ENCODE measurements around the gene PSMB7.

The PSMB7 gene

GRCh38 chr9:124307379-124308030 is 107.7 kb downstream of the PSMB7 start:
- Histone ChIP-seq H3K27ac (no peak overlapping the region), H3K9ac (no peak overlapping the region), H3K9me3 (no peaks in the 10 kb centered on the region), H3K4me2 (no peak overlapping the region; the same call in 1 of the 2 replicates), H3K27me3 (no peaks in the 10 kb centered on the region), H3K36me3 (peaks cover 94% of the 10 kb centered on the region), H3K4me1 (peaks cover 40% of the 10 kb centered on the region), H3K4me3 (no peak overlapping the region), H4K20me1 (peaks cover 99% of the 10 kb centered on the region)
- TF ChIP-seq Cebpa-rat (IDR thresholded peaks at IDR 0.05): no peak

GRCh38 chr9:124306098-124306735 is 109.0 kb downstream of the PSMB7 start:
- H3K4me3 ChIP-seq: no peak overlapping the region
- no peaks in the 10 kb centered on the region for H3K27me3 ChIP-seq
- H4K20me1 ChIP-seq: peaks cover 99% of the 10 kb centered on the region
- H3K4me1 ChIP-seq: peaks cover 51% of the 10 kb centered on the region
- TF ChIP-seq Cebpa-rat (IDR thresholded peaks at IDR 0.05): no peak
- no peak overlapping the region for H3K27ac ChIP-seq
- peak overlapping the region; percentile 17; the same call in 1 of the 2 replicates for H3K4me2 ChIP-seq
- H3K36me3 ChIP-seq: peaks cover 94% of the 10 kb centered on the region
- no peak overlapping the region for H3K9ac ChIP-seq
- H3K9me3 ChIP-seq: no peaks in the 10 kb centered on the region

GRCh38 chr9:124304285-124304684 is 111.0 kb downstream of the PSMB7 start:
- Histone ChIP-seq H3K27ac (no peak overlapping the region), H3K4me3 (no peak overlapping the region), H3K9me3 (no peaks in the 10 kb centered on the region), H4K20me1 (peaks cover 99% of the 10 kb centered on the region), H3K4me1 (peaks cover 70% of the 10 kb centered on the region), H3K27me3 (no peaks in the 10 kb centered on the region), H3K36me3 (peaks cover 77% of the 10 kb centered on the region), H3K9ac (no peak overlapping the region), H3K4me2 (peak overlapping the region; percentile 12; the same call in 1 of the 2 replicates)
- TF ChIP-seq Cebpa-rat (IDR thresholded peaks at IDR 0.05): no peak

GRCh38 chr9:124303762-124304161 is 111.5 kb downstream of the PSMB7 start:
- no peak overlapping the region for H3K9ac ChIP-seq
- H3K9me3 ChIP-seq: no peaks in the 10 kb centered on the region
- no peak overlapping the region for H3K4me3 ChIP-seq
- H3K4me2 ChIP-seq: peak overlapping the region; percentile 12; the same call in 1 of the 2 replicates
- peaks cover 99% of the 10 kb centered on the region for H4K20me1 ChIP-seq
- no peaks in the 10 kb centered on the region for H3K27me3 ChIP-seq
- H3K36me3 ChIP-seq: peaks cover 72% of the 10 kb centered on the region
- no peak overlapping the region for H3K27ac ChIP-seq
- peaks cover 75% of the 10 kb centered on the region for H3K4me1 ChIP-seq
- TF ChIP-seq Cebpa-rat (IDR thresholded peaks at IDR 0.05): no peak

Data from BLaER1 (cell line).